Right ventricle myocardium superior (tissue), 1 donor: Measurements from ENCODE around the gene SPATA2L. TPM values are rescaled to one million over a fixed set of nuclear protein-coding genes. Genes with fewer than 3 reads are reported as not detected.

Experiments used
- ATAC-seq: fragments of 200-7000 bp; cut with Tn5 transposase; one replicate; pipeline ENCODE4 v1.9.1; 2020; ENCODE audit warnings: mild to moderate bottlenecking; ENCODE audit not compliant: poor library complexity
- DNase-seq: peaks from one replicate; pipeline ENCODE4 v3.0.0-alpha.2; 2020
- intact Hi-C: fragments of 100-400 bp; cut with DNase I; formaldehyde crosslinking; loops from one replicate; pipeline ENCODE4 v1.11.2; 2022
- total RNA-seq: library from RNA; stranded (reverse); fragmentation: NEBNext Ultra II Directional; extraction: Animal tissue kit (Norgen Biotek cat#: 25700); gene quantifications from one replicate; pipeline ENCODE4 v1.2.1, GENCODE V29; 2021
- donor health status: DM: no; HTN: yes; CAD: no; lungs with severe emphysema.

Gene SPATA2L
- total RNA-seq, 1 donor from 2014 or later = 4.1 TPM

GRCh38 chr16:89730610-89731234 is 29.2 kb upstream of the SPATA2L start:
- intact Hi-C loops = no loop called here
- DNase-seq (no peak), ATAC-seq (no peak)

- intact Hi-C loops = no loop called here
- DNase-seq = no peak
- ATAC-seq = no peak
Measured at GRCh38 chr16:89729863-89730593, 28.5 kb upstream of the SPATA2L start.

GRCh38 chr16:89729293-89729692 is 27.8 kb upstream of the SPATA2L start:
- DNase-seq (no peak), ATAC-seq (no peak)
- intact Hi-C loops = no loop called here

GRCh38 chr16:89727406-89728120 is 26.1 kb upstream of the SPATA2L start:
- intact Hi-C loops = no loop called here
- DNase-seq (no peak), ATAC-seq (no peak)

- ATAC-seq = no peak
- intact Hi-C loops = no loop called here
- peak; percentile 77 for DNase-seq
Measured at GRCh38 chr16:89723279-89724250, 22.1 kb upstream of the SPATA2L start.

- ATAC-seq = peak; percentile 38
- intact Hi-C loops = no loop called here
- DNase-seq = peak; percentile 89
Measured at GRCh38 chr16:89722392-89723278, 21.1 kb upstream of the SPATA2L start.

- ATAC-seq (peak; percentile 21), DNase-seq (peak; percentile 85)
- intact Hi-C loops = no loop called here
Measured at GRCh38 chr16:89721546-89722391, 20.3 kb upstream of the SPATA2L start.

GRCh38 chr16:89720813-89721545 is 19.5 kb upstream of the SPATA2L start, which contains the start of the genes VPS9D1 and ZNF276:
TSS of gene VPS9D1 (minus strand) at chr16:89720898. CDS start at chr16:89720861, 37 bp downstream.
TSS of gene ZNF276 (plus strand) at chr16:89721537. CDS start at chr16:89721641, 104 bp downstream.
- ATAC-seq (peak; percentile 88), DNase-seq (peak; percentile 93)
- intact Hi-C loops = no loop called here

GRCh38 chr16:89720551-89720812 is 19.0 kb upstream of the SPATA2L start:
- intact Hi-C loops = no loop called here
- peak; percentile 72 for DNase-seq
- ATAC-seq = peak; percentile 38

- no peak for ATAC-seq
- intact Hi-C loops = no loop called here
- DNase-seq = no peak
Measured at GRCh38 chr16:89717688-89718505, 16.4 kb upstream of the SPATA2L start.

- ATAC-seq (no peak), DNase-seq (no peak)
- intact Hi-C loops = no loop called here
Measured at GRCh38 chr16:89716916-89717687, 15.6 kb upstream of the SPATA2L start.

- no peak for DNase-seq
- intact Hi-C loops = no loop called here
- no peak for ATAC-seq
Measured at GRCh38 chr16:89716493-89716892, 15.0 kb upstream of the SPATA2L start.

GRCh38 chr16:89712274-89712781 is 10.8 kb upstream of the SPATA2L start:
- no peak for DNase-seq
- ATAC-seq = no peak
- intact Hi-C loops = no loop called here

- DNase-seq = no peak
- ATAC-seq = peak; percentile 50
- intact Hi-C loops = no loop called here
Measured at GRCh38 chr16:89711601-89712273, 10.2 kb upstream of the SPATA2L start.
